Measurements from ENCODE around the gene PUM1.
A peak's percentile ranks its signal among the peaks of the same experiment; 100 is the strongest.

PUM1 gene

GRCh38 chr1:31027693-31028526 lies 37.6 kb downstream of the PUM1 start:
- H3K4me2 ChIP-seq (ENCODE audit: low read length), result peak overlapping the region; percentile 83
- H3K79me2 ChIP-seq (ENCODE audit: control insufficient read depth, low read length), result peaks cover 99% of the 10 kb centered on the region
- peaks cover 31% of the 10 kb centered on the region for H3F3A ChIP-seq (ENCODE audit: control insufficient read depth, insufficient read depth)
- H3K27me3 ChIP-seq (ENCODE audit: control insufficient read depth, low read length), result no peaks in the 10 kb centered on the region
- peaks cover 65% of the 10 kb centered on the region for H3K36me3 ChIP-seq (ENCODE audit: control insufficient read depth, low read length)
- H4K20me1 ChIP-seq (ENCODE audit: control insufficient read depth, insufficient read depth, low read depth, low read length), result peaks cover 42% of the 10 kb centered on the region
- peak overlapping the region; percentile 63 for H3K4me3 ChIP-seq (ENCODE audit: low read length)
- H3K9me2 ChIP-seq (replicated peaks; ENCODE audit: control insufficient read depth, low read length), result no peaks in the 10 kb centered on the region
- peaks cover 64% of the 10 kb centered on the region for H3K4me1 ChIP-seq (ENCODE audit: control insufficient read depth, low read length)
- TF ChIP-seq EZH2phosphoT487 (IDR thresholded peaks at IDR 0.05; ENCODE audit: borderline replicate concordance, low read length), result no peak
- TF ChIP-seq CTCF (IDR thresholded peaks at IDR 0.05; ENCODE audit: low read depth, low read length, poor library complexity, severe bottlenecking), result no peak
- H3K9me3 ChIP-seq (ENCODE audit: control insufficient read depth, insufficient read depth, low read length), result no peaks in the 10 kb centered on the region
- H3K27ac ChIP-seq (ENCODE audit: low read depth, low read length), result peak overlapping the region; percentile 79

- Histone ChIP-seq H4K20me1 (ENCODE audit: control insufficient read depth, insufficient read depth, low read depth, low read length) (peaks cover 26% of the 10 kb centered on the region), H3K9me2 (replicated peaks; ENCODE audit: control insufficient read depth, low read length) (no peaks in the 10 kb centered on the region), H3K9me3 (ENCODE audit: control insufficient read depth, insufficient read depth, low read length) (no peaks in the 10 kb centered on the region), H3K27me3 (ENCODE audit: control insufficient read depth, low read length) (no peaks in the 10 kb centered on the region), H3K4me3 (ENCODE audit: low read length) (no peak overlapping the region), H3F3A (ENCODE audit: control insufficient read depth, insufficient read depth) (no peaks in the 10 kb centered on the region; the same call in 1 of the 2 replicates), H3K79me2 (ENCODE audit: control insufficient read depth, low read length) (peaks cover 100% of the 10 kb centered on the region), H3K27ac (ENCODE audit: low read depth, low read length) (no peak overlapping the region), H3K4me2 (ENCODE audit: low read length) (no peak overlapping the region), H3K4me1 (ENCODE audit: control insufficient read depth, low read length) (peaks cover 13% of the 10 kb centered on the region), H3K36me3 (ENCODE audit: control insufficient read depth, low read length) (peaks cover 83% of the 10 kb centered on the region)
- TF ChIP-seq CTCF (IDR thresholded peaks at IDR 0.05; ENCODE audit: low read depth, low read length, poor library complexity, severe bottlenecking) (no peak), EZH2phosphoT487 (IDR thresholded peaks at IDR 0.05; ENCODE audit: borderline replicate concordance, low read length) (no peak)
Observed at GRCh38 chr1:31022259-31022658, 43.3 kb downstream of the PUM1 start.

- Histone ChIP-seq H3K36me3 (ENCODE audit: control insufficient read depth, low read length) (peaks cover 75% of the 10 kb centered on the region), H3K9me2 (replicated peaks; ENCODE audit: control insufficient read depth, low read length) (no peaks in the 10 kb centered on the region), H3K27me3 (ENCODE audit: control insufficient read depth, low read length) (no peaks in the 10 kb centered on the region), H3K4me2 (ENCODE audit: low read length) (no peak overlapping the region), H3K9me3 (ENCODE audit: control insufficient read depth, insufficient read depth, low read length) (no peaks in the 10 kb centered on the region), H4K20me1 (ENCODE audit: control insufficient read depth, insufficient read depth, low read depth, low read length) (peaks cover 27% of the 10 kb centered on the region), H3K4me3 (ENCODE audit: low read length) (no peak overlapping the region), H3F3A (ENCODE audit: control insufficient read depth, insufficient read depth) (no peaks in the 10 kb centered on the region; the same call in 1 of the 2 replicates), H3K79me2 (ENCODE audit: control insufficient read depth, low read length) (peaks cover 100% of the 10 kb centered on the region), H3K4me1 (ENCODE audit: control insufficient read depth, low read length) (peaks cover 19% of the 10 kb centered on the region), H3K27ac (ENCODE audit: low read depth, low read length) (no peak overlapping the region)
- TF ChIP-seq EZH2phosphoT487 (IDR thresholded peaks at IDR 0.05; ENCODE audit: borderline replicate concordance, low read length) (no peak), CTCF (IDR thresholded peaks at IDR 0.05; ENCODE audit: low read depth, low read length, poor library complexity, severe bottlenecking) (no peak)
Observed at GRCh38 chr1:31020007-31020790, 45.3 kb downstream of the PUM1 start.
